HG03342 (cell line): ENCODE measurements around the gene GPC1.
"Not testable (repeated sequence)": the region's sequence is repeated elsewhere in the genome, so short reads cannot be mapped to it uniquely, and the experiment has no call there.

Source experiments
- ATAC-seq: cut with Tn5 transposase; IDR thresholded peaks from one replicate; pipeline ENCODE4 v1.9.1; 2021; ENCODE audit warnings: mild to moderate bottlenecking, moderate library complexity; ENCODE audit not compliant: unreplicated experiment

Gene GPC1

GRCh38 chr2:240465765-240466578, 30.5 kb downstream of the GPC1 start:
- no peak for ATAC-seq

GRCh38 chr2:240466579-240467148, 31.2 kb downstream of the GPC1 start:
- no peak for ATAC-seq

- ATAC-seq, result no peak
Observed at GRCh38 chr2:240467149-240467642, 31.7 kb downstream of the GPC1 start.

GRCh38 chr2:240467659-240468302, 32.3 kb downstream of the GPC1 start:
- ATAC-seq, result no peak

GRCh38 chr2:240468303-240469238, 33.1 kb downstream of the GPC1 start:
- no peak for ATAC-seq

- ATAC-seq, result no peak
Observed at GRCh38 chr2:240469239-240469636, 33.8 kb downstream of the GPC1 start.

- ATAC-seq, result no peak
Observed at GRCh38 chr2:240469740-240470139, 34.3 kb downstream of the GPC1 start.

GRCh38 chr2:240472078-240472790, 36.8 kb downstream of the GPC1 start:
- ATAC-seq, result no peak

- ATAC-seq, result no peak
Observed at GRCh38 chr2:240473211-240473610, 37.7 kb downstream of the GPC1 start.

GRCh38 chr2:240477916-240478315, 42.5 kb downstream of the GPC1 start:
- ATAC-seq, result no peak

GRCh38 chr2:240478346-240479110, 43.1 kb downstream of the GPC1 start:
- no peak for ATAC-seq

- no peak for ATAC-seq
Observed at GRCh38 chr2:240479111-240479501, 43.6 kb downstream of the GPC1 start.

GRCh38 chr2:240480834-240481623, 45.6 kb downstream of the GPC1 start:
- no peak for ATAC-seq

- no peak for ATAC-seq
Observed at GRCh38 chr2:240481720-240482119, 46.3 kb downstream of the GPC1 start.

- no peak for ATAC-seq
Observed at GRCh38 chr2:240482141-240482540, 46.7 kb downstream of the GPC1 start.

GRCh38 chr2:240491483-240491882, 56.0 kb downstream of the GPC1 start:
- ATAC-seq, result no peak

GRCh38 chr2:240494194-240494793, 58.8 kb downstream of the GPC1 start:
- ATAC-seq, result no peak

GRCh38 chr2:240494942-240495341, 59.5 kb downstream of the GPC1 start:
- not testable (repeated sequence) for ATAC-seq
